ENCODE data around the gene DAP3. TPM values are rescaled to one million over a fixed set of nuclear protein-coding genes. Genes with fewer than 3 reads are reported as not detected.

DAP3 gene
- total and polyA plus RNA-seq, 2 of the 13 experiments (the other 11 are each of a cell fraction or from before 2014, with no cell fraction given): 129 to 133 TPM

- TF ChIP-seq ZNF879 (CRISPR knock-in tag; IDR thresholded peaks at IDR 0.05): no peak
- TF ChIP-seq, protein P1, sequence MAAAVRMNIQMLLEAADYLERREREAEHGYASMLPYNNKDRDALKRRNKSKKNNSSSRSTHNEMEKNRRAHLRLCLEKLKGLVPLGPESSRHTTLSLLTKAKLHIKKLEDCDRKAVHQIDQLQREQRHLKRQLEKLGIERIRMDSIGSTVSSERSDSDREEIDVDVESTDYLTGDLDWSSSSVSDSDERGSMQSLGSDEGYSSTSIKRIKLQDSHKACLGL (CRISPR knock-in tag; IDR thresholded peaks at IDR 0.05): no peak
- no peak for TF ChIP-seq ZSCAN9 (CRISPR knock-in tag; IDR thresholded peaks at IDR 0.05; ENCODE audit: borderline replicate concordance)
- TF ChIP-seq FOXA3 (CRISPR knock-in tag; IDR thresholded peaks at IDR 0.05): no peak
- TF ChIP-seq ATF1 (CRISPR knock-in tag; IDR thresholded peaks at IDR 0.05): no peak
- no peak for TF ChIP-seq PAF1 (CRISPR knock-in tag; IDR thresholded peaks at IDR 0.05)
- TF ChIP-seq ZNF629 (CRISPR knock-in tag; conservative IDR thresholded peaks at IDR 0.05): no peak
- TF ChIP-seq, protein P2, sequence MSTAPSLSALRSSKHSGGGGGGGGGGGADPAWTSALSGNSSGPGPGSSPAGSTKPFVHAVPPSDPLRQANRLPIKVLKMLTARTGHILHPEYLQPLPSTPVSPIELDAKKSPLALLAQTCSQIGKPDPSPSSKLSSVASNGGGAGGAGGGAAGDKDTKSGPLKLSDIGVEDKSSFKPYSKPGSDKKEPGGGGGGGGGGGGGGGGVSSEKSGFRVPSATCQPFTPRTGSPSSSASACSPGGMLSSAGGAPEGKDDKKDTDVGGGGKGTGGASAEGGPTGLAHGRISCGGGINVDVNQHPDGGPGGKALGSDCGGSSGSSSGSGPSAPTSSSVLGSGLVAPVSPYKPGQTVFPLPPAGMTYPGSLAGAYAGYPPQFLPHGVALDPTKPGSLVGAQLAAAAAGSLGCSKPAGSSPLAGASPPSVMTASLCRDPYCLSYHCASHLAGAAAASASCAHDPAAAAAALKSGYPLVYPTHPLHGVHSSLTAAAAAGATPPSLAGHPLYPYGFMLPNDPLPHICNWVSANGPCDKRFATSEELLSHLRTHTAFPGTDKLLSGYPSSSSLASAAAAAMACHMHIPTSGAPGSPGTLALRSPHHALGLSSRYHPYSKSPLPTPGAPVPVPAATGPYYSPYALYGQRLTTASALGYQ (CRISPR knock-in tag; IDR thresholded peaks at IDR 0.05): no peak
These were observed 26.9 kb downstream of the DAP3 start (continued) for GRCh38 chr1:155715777-155716176.

DNA sequence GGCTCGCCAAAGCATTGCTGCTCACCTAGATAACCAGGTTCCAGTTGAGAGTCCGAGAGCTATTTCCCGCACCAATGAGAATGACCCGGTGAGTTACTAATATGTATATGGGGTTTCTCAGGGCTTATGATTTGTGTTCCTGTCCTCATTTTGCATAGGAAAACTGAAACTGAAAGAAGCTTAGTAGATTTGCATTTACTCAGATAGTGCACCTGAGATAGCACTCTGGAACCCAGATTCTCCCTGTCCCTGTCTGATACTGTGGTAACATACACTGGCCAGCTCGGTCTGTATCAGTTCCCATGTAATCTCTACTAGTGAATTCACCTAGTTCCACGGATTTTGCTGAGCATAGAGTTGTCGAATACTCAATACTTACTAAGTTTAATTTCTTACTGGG lies 28.1 kb downstream of the DAP3 start:
- ChIA-PET CTCF (ENCODE audit: low intra/inter-chr PET ratio, low total read pairs) (no interaction called here), POLR2A (no interaction called here)
- in situ Hi-C loops (cut with HindIII; ENCODE audit: extremely low pct_ligation_motif_present, low pct_unique_long_range_greater_than_20kb) (no loop called here), intact Hi-C loops (cut with micrococcal nuclease; ENCODE audit: unreplicated experiment) (no loop called here)
- 98% methylated on average over 7 of the region's 7 CpGs for WGBS (ENCODE audit: low lambda C conversion rate)
- Histone ChIP-seq H3K27me3 (ENCODE audit: control insufficient read depth in 1 of 2, insufficient read depth in 2 of 2, low read length in 2 of 2) (no peaks in the 10 kb centered on the region), H3K9ac (ENCODE audit: insufficient read depth, low read depth, low read length) (no peak overlapping the region), H2AFZ (ENCODE audit: low read length) (no peak overlapping the region), H3K79me2 (ENCODE audit: insufficient read depth, low read length) (no peaks in the 10 kb centered on the region), H3K4me2 (ENCODE audit: low read depth, low read length) (no peak overlapping the region), H3K27ac (ENCODE audit: extremely low read length, insufficient read depth, low read length) (no peak overlapping the region), H3K9me3 (ENCODE audit: low read length) (no peaks in the 10 kb centered on the region), H3K4me3 (replicated peaks in 1 of 3; ENCODE audit: insufficient read depth in 1 of 3, low read depth in 2 of 3, low read length in 3 of 3) (no peak overlapping the region), H3K36me3 (replicated peaks in 1 of 2; ENCODE audit: control insufficient read depth in 1 of 2, insufficient read depth in 2 of 2, low read length in 2 of 2) (peaks cover 3 to 52% of the 10 kb centered on the region in 2 experiments; a peak in 4 of 5 replicates), H4K20me1 (ENCODE audit: insufficient read depth, low read length) (no peaks in the 10 kb centered on the region), H3K4me1 (ENCODE audit: insufficient read depth, low read length) (peaks cover 9% of the 10 kb centered on the region)
- FAIRE-seq (no peak), DNase-seq (ENCODE audit: low spot score) (no peak), ATAC-seq (no peak)
- BruUV-seq (replicated peaks): no TSS peak
- TF ChIP-seq, protein P3, sequence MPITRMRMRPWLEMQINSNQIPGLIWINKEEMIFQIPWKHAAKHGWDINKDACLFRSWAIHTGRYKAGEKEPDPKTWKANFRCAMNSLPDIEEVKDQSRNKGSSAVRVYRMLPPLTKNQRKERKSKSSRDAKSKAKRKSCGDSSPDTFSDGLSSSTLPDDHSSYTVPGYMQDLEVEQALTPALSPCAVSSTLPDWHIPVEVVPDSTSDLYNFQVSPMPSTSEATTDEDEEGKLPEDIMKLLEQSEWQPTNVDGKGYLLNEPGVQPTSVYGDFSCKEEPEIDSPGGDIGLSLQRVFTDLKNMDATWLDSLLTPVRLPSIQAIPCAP (CRISPR knock-in tag; IDR thresholded peaks at IDR 0.05; ENCODE audit: low read depth): no peak
- TF ChIP-seq, protein P4, sequence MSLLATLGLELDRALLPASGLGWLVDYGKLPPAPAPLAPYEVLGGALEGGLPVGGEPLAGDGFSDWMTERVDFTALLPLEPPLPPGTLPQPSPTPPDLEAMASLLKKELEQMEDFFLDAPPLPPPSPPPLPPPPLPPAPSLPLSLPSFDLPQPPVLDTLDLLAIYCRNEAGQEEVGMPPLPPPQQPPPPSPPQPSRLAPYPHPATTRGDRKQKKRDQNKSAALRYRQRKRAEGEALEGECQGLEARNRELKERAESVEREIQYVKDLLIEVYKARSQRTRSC (CRISPR knock-in tag; IDR thresholded peaks at IDR 0.05; ENCODE audit: low read depth): no peak
- no peak for TF ChIP-seq ZNF792 (CRISPR knock-in tag; IDR thresholded peaks at IDR 0.05)
- no peak for TF ChIP-seq SIN3A (IDR thresholded peaks at IDR 0.05; ENCODE audit: borderline replicate concordance, low read depth, low read length)
- no peak for TF ChIP-seq JUN (CRISPR knock-in tag; IDR thresholded peaks at IDR 0.05)
- TF ChIP-seq, protein P5, sequence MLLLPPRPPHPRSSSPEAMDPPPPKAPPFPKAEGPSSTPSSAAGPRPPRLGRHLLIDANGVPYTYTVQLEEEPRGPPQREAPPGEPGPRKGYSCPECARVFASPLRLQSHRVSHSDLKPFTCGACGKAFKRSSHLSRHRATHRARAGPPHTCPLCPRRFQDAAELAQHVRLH (CRISPR knock-in tag; IDR thresholded peaks at IDR 0.05; ENCODE audit: borderline replicate concordance, low read depth): no peak
- no peak for TF ChIP-seq ZFY (CRISPR knock-in tag; IDR thresholded peaks at IDR 0.05)
- TF ChIP-seq POLR2AphosphoS5 (IDR thresholded peaks at IDR 0.05; ENCODE audit: low read depth, low read length): no peak
- TF ChIP-seq ZNF703 (CRISPR knock-in tag; IDR thresholded peaks at IDR 0.05; ENCODE audit: borderline replicate concordance): no peak
